ENCODE data around the gene CEP112. TPM values are rescaled to one million over a fixed set of nuclear protein-coding genes. Genes with fewer than 3 reads are reported as not detected.

The CEP112 gene
- total and polyA plus RNA-seq, 2 donors (not counting 3 experiments of a cell fraction or from before 2014, with no cell fraction given): 1.5 to 25.3 TPM

DNA sequence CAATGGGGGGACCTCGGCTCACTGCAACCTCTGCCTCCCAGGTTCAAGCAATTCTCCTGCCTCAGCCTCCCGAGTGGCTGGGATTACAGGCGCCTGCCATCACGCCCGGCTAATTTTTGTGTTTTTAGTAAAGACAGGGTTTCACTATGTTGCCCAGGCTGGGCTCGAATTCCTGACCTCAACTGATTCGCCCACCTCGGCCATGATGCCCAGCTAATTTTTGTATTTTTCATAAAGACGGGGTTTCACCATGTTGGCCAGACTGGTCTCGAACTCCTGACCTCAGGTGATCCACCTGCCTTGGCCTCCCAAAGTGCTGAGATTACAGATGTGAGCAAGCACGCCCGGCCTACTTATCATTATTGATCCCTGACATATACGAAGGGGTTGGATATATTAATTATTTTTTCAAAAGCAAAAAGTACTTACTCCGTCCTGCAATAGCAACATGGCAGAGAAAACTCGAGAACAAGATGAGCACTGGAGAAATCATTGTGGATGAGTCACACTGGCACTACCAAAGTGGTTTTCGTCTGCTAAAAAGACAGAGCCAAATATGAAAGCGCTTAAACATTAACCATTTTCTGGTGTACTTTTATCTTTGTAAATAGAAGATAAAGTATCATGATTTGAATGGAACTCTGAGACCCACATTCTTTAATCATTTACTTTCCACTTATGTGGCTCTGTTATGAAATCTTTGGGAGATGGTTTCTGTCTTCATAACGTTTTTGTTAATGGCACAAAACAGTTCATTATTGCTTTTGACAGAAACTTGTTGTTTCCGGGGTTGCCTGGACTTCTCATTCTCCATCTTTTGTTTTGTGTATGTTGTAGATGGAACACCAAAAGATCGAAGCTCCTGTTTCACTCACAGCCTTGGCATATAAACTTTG is 37.2 kb upstream of the CEP112 start, which contains the start of gene APOH:
APOH (minus strand) TSS at position 529 of the 896 bp plus-strand sequence; CDS start at position 493, 36 bp downstream.
- DNase-seq (ENCODE audit: low read depth, low spot score): no peak
- intact Hi-C loops (cut with micrococcal nuclease) (no loop called here), dilution Hi-C loops (cut with MboI; ENCODE audit: extremely low pct_ligation_motif_present, low sequenced_read_pairs) (no loop called here)
- ChIA-PET CTCF (interaction anchor here (1.6 kb wide), 1 partner anchor 16 kb away, joined by 3 read pairs; no protein-coding TSS in a partner anchor), POLR2A (no interaction called here)
- FAIRE-seq: no peak
- no peaks in the 10 kb centered on the region for H3K9me3 ChIP-seq (replicated peaks; ENCODE audit: control insufficient read depth, insufficient read depth, low read length)
- H2AFZ ChIP-seq (ENCODE audit: low read depth, low read length): no peak within 1 kb of the TSS
- peaks cover 4% of the 10 kb centered on the region in 2 experiments for H3K27me3 ChIP-seq (ENCODE audit: control insufficient read depth in 2 of 2, insufficient read depth in 2 of 2, low read length in 2 of 2)
- H4K20me1 ChIP-seq (replicated peaks; ENCODE audit: control insufficient read depth, extremely low read depth, insufficient read depth, low read length): no peaks in the 10 kb centered on the region
- H3K4me1 ChIP-seq (ENCODE audit: control insufficient read depth, extremely low read depth, insufficient read depth, low read length): no peaks in the 10 kb centered on the region
- H3K4me2 ChIP-seq (ENCODE audit: insufficient read depth, low read length): no peak within 1 kb of the TSS
- no peaks in the 10 kb centered on the region for H3K79me2 ChIP-seq (ENCODE audit: control insufficient read depth, insufficient read depth, low read length)
- TF ChIP-seq FOS (IDR thresholded peaks at IDR 0.05; ENCODE audit: borderline replicate concordance, insufficient read depth, low read length) (no peak), JUN (IDR thresholded peaks at IDR 0.05; ENCODE audit: borderline replicate concordance, insufficient read depth, insufficient read length, low read depth) (no peak)
- TF ChIP-seq, protein P1, sequence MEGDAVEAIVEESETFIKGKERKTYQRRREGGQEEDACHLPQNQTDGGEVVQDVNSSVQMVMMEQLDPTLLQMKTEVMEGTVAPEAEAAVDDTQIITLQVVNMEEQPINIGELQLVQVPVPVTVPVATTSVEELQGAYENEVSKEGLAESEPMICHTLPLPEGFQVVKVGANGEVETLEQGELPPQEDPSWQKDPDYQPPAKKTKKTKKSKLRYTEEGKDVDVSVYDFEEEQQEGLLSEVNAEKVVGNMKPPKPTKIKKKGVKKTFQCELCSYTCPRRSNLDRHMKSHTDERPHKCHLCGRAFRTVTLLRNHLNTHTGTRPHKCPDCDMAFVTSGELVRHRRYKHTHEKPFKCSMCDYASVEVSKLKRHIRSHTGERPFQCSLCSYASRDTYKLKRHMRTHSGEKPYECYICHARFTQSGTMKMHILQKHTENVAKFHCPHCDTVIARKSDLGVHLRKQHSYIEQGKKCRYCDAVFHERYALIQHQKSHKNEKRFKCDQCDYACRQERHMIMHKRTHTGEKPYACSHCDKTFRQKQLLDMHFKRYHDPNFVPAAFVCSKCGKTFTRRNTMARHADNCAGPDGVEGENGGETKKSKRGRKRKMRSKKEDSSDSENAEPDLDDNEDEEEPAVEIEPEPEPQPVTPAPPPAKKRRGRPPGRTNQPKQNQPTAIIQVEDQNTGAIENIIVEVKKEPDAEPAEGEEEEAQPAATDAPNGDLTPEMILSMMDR (IDR thresholded peaks at IDR 0.05; ENCODE audit: extremely low read depth in 1 of 2, insufficient read depth in 1 of 2, low read depth in 1 of 2, low read length in 2 of 2): no peak
- H3K36me3 ChIP-seq (ENCODE audit: control insufficient read depth in 2 of 2, extremely low read depth in 1 of 2, insufficient read depth in 2 of 2, low read length in 2 of 2): no peaks in the 10 kb centered on the region
- H3K4me3 ChIP-seq (replicated peaks in 1 of 3; ENCODE audit: insufficient read depth in 1 of 3, low read depth in 1 of 3, low read length in 3 of 3): no peak within 1 kb of the TSS
- no peak within 1 kb of the TSS for H3K9ac ChIP-seq (replicated peaks; ENCODE audit: extremely low read depth, insufficient read depth, low read length)
- no peak within 1 kb of the TSS for H3K27ac ChIP-seq (ENCODE audit: insufficient read depth, low read depth, low read length)
- no peaks in the 10 kb centered on the region for H3K9me1 ChIP-seq (replicated peaks; ENCODE audit: control insufficient read depth, extremely low read depth, insufficient read depth, low read length)
- no TSS peak for BruUV-seq (replicated peaks)

Data from endothelial cell of umbilical vein (primary cell).